Body of pancreas (tissue), 4 donors: ENCODE measurements around the gene RIPK1. TPM values are rescaled to one million over a fixed set of nuclear protein-coding genes. Genes with fewer than 3 reads are reported as not detected.

Experiments
- ATAC-seq: fragments of 150-250 bp; one replicate; pipeline ENCODE4 v1.9.1; 2016
- DNase-seq, 4 donors: peaks; one replicate each; pipeline ENCODE4 v3.0.0-alpha.2; 2019
- H3K27ac ChIP-seq, 4 donors: fragments of 200-600 bp; sonication (generic); 1 replicate in 3 of 4; 2 replicates in 1 of 4; pipeline versions ENCODE4 v1.5.1 to v1.6.1; 2016 to 2019; ENCODE audit warnings: mild to moderate bottlenecking in 1 of 4, mixed read lengths in 1 of 4, moderate library complexity in 1 of 4
- H3K27me3 ChIP-seq, 2 donors: fragments of 200-600 bp; sonication (generic); one replicate each; pipeline ENCODE4 v1.6.0; 2016; ENCODE audit warnings: mild to moderate bottlenecking in 1 of 2
- H3K36me3 ChIP-seq, 2 donors: fragments of 200-600 bp; sonication (generic); replicated peaks in 1 of 2; 2 replicates each; pipeline ENCODE4 v1.5.1; 2016; ENCODE audit warnings: low read depth in 2 of 2; ENCODE audit not compliant: insufficient read depth in 1 of 2
- H3K4me1 ChIP-seq: fragments of 200-600 bp; sonication (generic); one replicate; pipeline ENCODE4 v1.6.0; 2016
- H3K4me3 ChIP-seq, 2 donors: fragments of 200-600 bp; sonication (generic); 1 replicate in 1 of 2; 2 replicates in 1 of 2; pipeline ENCODE4 v1.5.1; 2016 to 2019
- H3K9me3 ChIP-seq, 3 donors: fragments of 200-600 bp; sonication (generic); 1 replicate in 2 of 3; 2 replicates in 1 of 3; pipeline ENCODE4 v1.5.1; 2016
- POLR2A ChIP-seq, 3 donors: fragments of 450-650 bp; IDR thresholded peaks; one replicate each; pipeline ENCODE4 v1.6.1; 2016; ENCODE audit warnings: antibody characterized with exemption in 3 of 3, mild to moderate bottlenecking in 2 of 3
- WGBS, 2 donors: methylation state at CpG; one replicate each; pipeline ENCODE4 v1.1.5; 2017; 5-methylcytosine and 5-hydroxymethylcytosine counted together
- intact Hi-C: fragments of 100-400 bp; cut with DNase I; formaldehyde crosslinking; loops from one replicate; pipeline ENCODE4 v1.15.1; 2023
- total RNA-seq, 2 donors: library from RNA; depleted of rRNA; stranded (reverse); fragments of >200 nt; gene quantifications; one replicate each; pipeline ENCODE4 v1.1.0, GENCODE V29; 2016
- TF ChIP-seq, protein P1 (sequence below), 7 experiments: fragments of 450-650 bp in 4 of 7; fragments of 200-600 bp in 3 of 7; sonication (generic) in 3 of 7; IDR thresholded peaks; one replicate each; pipeline ENCODE4 v1.5.1; 2016 to 2019; ENCODE audit warnings: antibody characterized with exemption in 7 of 7

RIPK1 gene
- total RNA-seq, 2 donors from 2014 or later: 11.4 to 14.2 TPM

- intact Hi-C loops: no loop called here
- DNase-seq: no peak
Measured at GRCh38 chr6:3086282-3086946, 18.1 kb downstream of the RIPK1 start.

DNA sequence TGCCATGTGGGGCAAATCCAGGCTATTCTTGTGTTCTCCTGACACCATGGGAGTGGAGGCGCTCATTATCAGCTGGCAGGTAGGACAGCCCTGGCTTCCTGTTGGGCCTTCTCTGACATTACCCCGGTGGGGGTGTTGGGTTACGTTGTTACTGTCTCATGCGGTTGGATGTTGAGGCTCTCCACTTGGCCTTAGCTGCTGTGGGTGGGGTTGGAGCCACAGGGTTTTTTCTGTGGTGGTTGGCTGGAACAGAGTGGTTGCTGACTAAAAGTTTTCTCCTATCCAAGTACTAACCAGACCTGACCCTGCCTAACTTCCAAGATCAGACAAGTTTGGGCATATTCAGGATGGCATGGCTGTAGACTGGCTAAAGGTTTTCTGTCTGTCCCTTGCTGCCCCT, 20.2 kb downstream of the RIPK1 start:
- DNase-seq (no peak), ATAC-seq (no peak)
- no peaks in the 10 kb centered on the region for H3K9me3 ChIP-seq
- 86 to 100% methylated on average over 2 to 4 of the region's 4 CpGs for WGBS, 2 donors
- H3K4me1 ChIP-seq: no peaks in the 10 kb centered on the region
- H3K4me3 ChIP-seq: no peak overlapping the region
- intact Hi-C loops: no loop called here
- peaks cover 0 to 32% of the 10 kb centered on the region in 2 donors for H3K36me3 ChIP-seq
- no peaks in the 10 kb centered on the region for H3K27me3 ChIP-seq
- TF ChIP-seq, protein P1, sequence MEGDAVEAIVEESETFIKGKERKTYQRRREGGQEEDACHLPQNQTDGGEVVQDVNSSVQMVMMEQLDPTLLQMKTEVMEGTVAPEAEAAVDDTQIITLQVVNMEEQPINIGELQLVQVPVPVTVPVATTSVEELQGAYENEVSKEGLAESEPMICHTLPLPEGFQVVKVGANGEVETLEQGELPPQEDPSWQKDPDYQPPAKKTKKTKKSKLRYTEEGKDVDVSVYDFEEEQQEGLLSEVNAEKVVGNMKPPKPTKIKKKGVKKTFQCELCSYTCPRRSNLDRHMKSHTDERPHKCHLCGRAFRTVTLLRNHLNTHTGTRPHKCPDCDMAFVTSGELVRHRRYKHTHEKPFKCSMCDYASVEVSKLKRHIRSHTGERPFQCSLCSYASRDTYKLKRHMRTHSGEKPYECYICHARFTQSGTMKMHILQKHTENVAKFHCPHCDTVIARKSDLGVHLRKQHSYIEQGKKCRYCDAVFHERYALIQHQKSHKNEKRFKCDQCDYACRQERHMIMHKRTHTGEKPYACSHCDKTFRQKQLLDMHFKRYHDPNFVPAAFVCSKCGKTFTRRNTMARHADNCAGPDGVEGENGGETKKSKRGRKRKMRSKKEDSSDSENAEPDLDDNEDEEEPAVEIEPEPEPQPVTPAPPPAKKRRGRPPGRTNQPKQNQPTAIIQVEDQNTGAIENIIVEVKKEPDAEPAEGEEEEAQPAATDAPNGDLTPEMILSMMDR (IDR thresholded peaks at IDR 0.05): no peak
- no peak for TF ChIP-seq POLR2A (IDR thresholded peaks at IDR 0.05)
- no peak overlapping the region for H3K27ac ChIP-seq

More at GRCh38 chr6:3086282-3086946, 18.1 kb downstream of the RIPK1 start:
- ATAC-seq: no peak
- no peaks in the 10 kb centered on the region for H3K9me3 ChIP-seq
- no peak overlapping the region for H3K27ac ChIP-seq
- no peak overlapping the region for H3K4me3 ChIP-seq
- TF ChIP-seq, protein P1 (IDR thresholded peaks at IDR 0.05): no peak
- TF ChIP-seq POLR2A (IDR thresholded peaks at IDR 0.05): no peak
- 51 to 59% methylated on average over 7 of the region's 7 CpGs for WGBS, 2 donors
- H3K36me3 ChIP-seq: peaks cover 0 to 42% of the 10 kb centered on the region in 2 donors
- H3K4me1 ChIP-seq: no peaks in the 10 kb centered on the region
- no peaks in the 10 kb centered on the region for H3K27me3 ChIP-seq

- ATAC-seq (no peak), DNase-seq (no peak)
- TF ChIP-seq, protein P1 (IDR thresholded peaks at IDR 0.05): no peak
- no peak for TF ChIP-seq POLR2A (IDR thresholded peaks at IDR 0.05)
- intact Hi-C loops: no loop called here
- no peak overlapping the region for H3K4me3 ChIP-seq
- H3K36me3 ChIP-seq: peaks cover 0 to 29% of the 10 kb centered on the region in 2 donors
- H3K9me3 ChIP-seq: no peaks in the 10 kb centered on the region
- no peaks in the 10 kb centered on the region for H3K27me3 ChIP-seq
- WGBS, 2 donors: 81 to 82% methylated on average over 4 of the region's 4 CpGs
- H3K27ac ChIP-seq: no peak overlapping the region
- H3K4me1 ChIP-seq: no peaks in the 10 kb centered on the region
Measured at GRCh38 chr6:3088968-3089367, 20.7 kb downstream of the RIPK1 start.

DNA sequence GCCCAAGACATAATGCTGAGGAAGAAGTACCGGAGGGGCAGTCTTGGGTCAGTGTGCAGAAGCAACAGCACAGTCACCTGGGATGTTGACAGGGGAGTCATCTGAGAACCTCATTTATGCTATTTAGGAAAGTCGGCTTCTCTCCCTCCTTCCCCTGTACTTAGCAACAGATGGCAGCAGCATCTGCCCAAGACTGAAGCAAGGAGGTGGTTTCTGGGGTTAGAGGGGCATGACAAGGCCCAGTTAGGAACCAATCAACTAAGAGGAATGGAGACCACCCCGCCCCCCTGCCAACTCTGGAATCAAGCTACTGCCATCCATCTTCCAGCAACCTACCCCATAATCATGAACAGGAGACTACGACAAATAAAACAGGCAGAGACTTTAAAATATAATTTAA, 21.7 kb downstream of the RIPK1 start:
- intact Hi-C loops: no loop called here
- TF ChIP-seq, protein P1 (IDR thresholded peaks at IDR 0.05): no peak
- TF ChIP-seq POLR2A (IDR thresholded peaks at IDR 0.05): no peak
- no peaks in the 10 kb centered on the region for H3K9me3 ChIP-seq
- H3K27me3 ChIP-seq: no peaks in the 10 kb centered on the region
- 89 to 92% methylated on average over 3 to 4 of the region's 4 CpGs for WGBS, 2 donors
- ATAC-seq (no peak), DNase-seq (no peak)
- peaks cover 0 to 27% of the 10 kb centered on the region in 2 donors for H3K36me3 ChIP-seq
- no peak overlapping the region for H3K4me3 ChIP-seq
- H3K27ac ChIP-seq: no peak overlapping the region
- no peaks in the 10 kb centered on the region for H3K4me1 ChIP-seq

DNA sequence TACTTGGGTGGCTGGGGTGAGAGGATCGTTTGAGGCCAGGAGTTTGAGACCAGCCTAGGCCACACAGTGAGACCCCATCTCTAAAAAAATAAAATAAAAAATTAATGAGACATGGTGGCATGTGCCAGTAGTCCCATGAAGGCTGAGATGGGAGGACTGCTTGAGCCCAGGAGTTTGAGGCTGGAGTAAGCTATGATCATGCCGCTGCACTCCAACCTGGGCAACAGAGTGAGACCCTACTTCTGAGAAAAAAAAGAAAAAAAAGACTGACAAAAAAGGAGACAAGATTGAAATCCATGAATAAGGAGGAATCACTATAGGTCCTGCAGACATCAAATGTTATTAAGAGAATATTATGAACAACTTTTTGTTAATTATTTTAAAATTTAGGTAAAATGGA, 26.5 kb downstream of the RIPK1 start:
- 90 to 100% methylated on average over 2 of the region's 2 CpGs for WGBS, 2 donors
- H3K4me1 ChIP-seq: no peaks in the 10 kb centered on the region
- no peak overlapping the region for H3K4me3 ChIP-seq
- no peaks in the 10 kb centered on the region for H3K9me3 ChIP-seq
- H3K27ac ChIP-seq: no peak overlapping the region
- H3K36me3 ChIP-seq: peaks cover 0 to 14% of the 10 kb centered on the region in 2 donors
- TF ChIP-seq POLR2A (IDR thresholded peaks at IDR 0.05): no peak
- TF ChIP-seq, protein P1 (IDR thresholded peaks at IDR 0.05): no peak
- no peaks in the 10 kb centered on the region for H3K27me3 ChIP-seq
- intact Hi-C loops: no loop called here
- DNase-seq (no peak), ATAC-seq (no peak)
